DND-41 (cell line): Measurements from ENCODE around the gene GAD1.
A peak's percentile ranks its signal among the peaks of the same experiment; 100 is the strongest.

Experiments used
- ATAC-seq: fragments of 200-7000 bp; cut with Tn5 transposase; 3 replicates; pipeline ENCODE4 v1.9.1; 2021; ENCODE audit warnings: low read depth; ENCODE audit not compliant: insufficient read depth
- DNase-seq: peaks from one replicate; pipeline ENCODE4 v3.0.0-alpha.2; 2020
- H2AFZ ChIP-seq: 2 replicates; pipeline ENCODE4 v1.6.0; 2012; ENCODE audit warnings: low read depth, low read length
- H3K27ac ChIP-seq: 2 replicates; pipeline ENCODE4 v1.5.1; 2012; ENCODE audit warnings: low read length, inconsistent platforms
- H3K27me3 ChIP-seq: fragments of 200-600 bp; sonication (generic); 2 replicates; pipeline ENCODE4 v1.6.0; 2012; ENCODE audit warnings: low read length, mild to moderate bottlenecking, inconsistent platforms; ENCODE audit not compliant: insufficient read depth, poor library complexity
- H3K36me3 ChIP-seq: 2 replicates; pipeline ENCODE4 v1.5.1; 2012; ENCODE audit warnings: low read length, inconsistent platforms; ENCODE audit not compliant: insufficient read depth
- H3K4me1 ChIP-seq: 2 replicates; pipeline ENCODE4 v1.5.1; 2012; ENCODE audit warnings: mild to moderate bottlenecking, low read length; ENCODE audit not compliant: insufficient read depth
- H3K4me2 ChIP-seq: 2 replicates; pipeline ENCODE4 v1.6.0; 2012; ENCODE audit warnings: mild to moderate bottlenecking, moderate library complexity, low read length, inconsistent platforms; ENCODE audit not compliant: insufficient read depth
- H3K4me3 ChIP-seq, 2 experiments: fragments of 200-600 bp in 1 of 2; shearing (Covaris generic) in 1 of 2; 2 replicates each; pipeline ENCODE4 v1.5.1; 2012 to 2016; ENCODE audit warnings: inconsistent platforms in 2 of 2, low read length in 2 of 2, mild to moderate bottlenecking in 2 of 2, low read depth in 1 of 2, moderate library complexity in 1 of 2
- H3K79me2 ChIP-seq: 2 replicates; pipeline ENCODE4 v1.6.0; 2012; ENCODE audit warnings: low read length, inconsistent platforms; ENCODE audit not compliant: insufficient read depth
- H3K9ac ChIP-seq: 2 replicates; pipeline ENCODE4 v1.6.0; 2012; ENCODE audit warnings: low read depth, mild to moderate bottlenecking, inconsistent platforms, low read length, moderate library complexity
- H3K9me3 ChIP-seq: 2 replicates; pipeline ENCODE4 v1.5.1; 2012; ENCODE audit warnings: low read length, moderate library complexity, mild to moderate bottlenecking, inconsistent platforms; ENCODE audit not compliant: insufficient read depth, severe bottlenecking
- H4K20me1 ChIP-seq: 2 replicates; pipeline ENCODE4 v1.6.0; 2012; ENCODE audit warnings: low read length; ENCODE audit not compliant: insufficient read depth
- CTCF ChIP-seq: IDR thresholded peaks from 2 replicates; pipeline ENCODE4 v1.5.1; 2012; ENCODE audit warnings: borderline replicate concordance, low read length, moderate library complexity, mild to moderate bottlenecking; ENCODE audit not compliant: poor library complexity, severe bottlenecking; ENCODE audit errors: extremely low read depth
- EZH2 ChIP-seq: IDR thresholded peaks from 3 replicates; pipeline ENCODE4 v1.6.1; 2012; ENCODE audit warnings: borderline replicate concordance, low read depth, mild to moderate bottlenecking, moderate library complexity, low read length, inconsistent platforms; ENCODE audit not compliant: severe bottlenecking

GAD1 gene

GRCh38 chr2:170798996-170799395, 17.7 kb upstream of the GAD1 start:
- Histone ChIP-seq H3K4me2 (no peak overlapping the region), H3K36me3 (no peaks in the 10 kb centered on the region), H3K4me1 (no peaks in the 10 kb centered on the region), H4K20me1 (no peaks in the 10 kb centered on the region), H3K9ac (no peak overlapping the region), H2AFZ (no peak overlapping the region), H3K27ac (no peak overlapping the region), H3K9me3 (no peaks in the 10 kb centered on the region), H3K27me3 (peaks cover 8% of the 10 kb centered on the region), H3K4me3 (no peak overlapping the region), H3K79me2 (no peaks in the 10 kb centered on the region)
- DNase-seq (no peak), ATAC-seq (no peak)
- TF ChIP-seq CTCF (no peak), EZH2 (no peak)

- Histone ChIP-seq H3K4me3 (no peak overlapping the region), H3K79me2 (no peaks in the 10 kb centered on the region), H4K20me1 (no peaks in the 10 kb centered on the region), H3K4me2 (no peak overlapping the region), H3K27ac (no peak overlapping the region), H3K36me3 (no peaks in the 10 kb centered on the region), H3K9ac (no peak overlapping the region), H2AFZ (no peak overlapping the region), H3K27me3 (peaks cover 7% of the 10 kb centered on the region), H3K9me3 (no peaks in the 10 kb centered on the region), H3K4me1 (no peaks in the 10 kb centered on the region)
- no peak for DNase-seq
- ATAC-seq: no peak
- TF ChIP-seq CTCF (no peak), EZH2 (no peak)
Measured at GRCh38 chr2:170806548-170806947, 10.1 kb upstream of the GAD1 start.

GRCh38 chr2:170812710-170813600, 3.7 kb upstream of the GAD1 start:
- Histone ChIP-seq H2AFZ (no peak overlapping the region), H3K4me1 (no peaks in the 10 kb centered on the region), H3K9ac (no peak overlapping the region), H3K27me3 (peaks cover 3% of the 10 kb centered on the region), H3K9me3 (no peaks in the 10 kb centered on the region), H3K4me3 (no peak overlapping the region), H3K36me3 (no peaks in the 10 kb centered on the region), H3K79me2 (no peaks in the 10 kb centered on the region), H3K4me2 (no peak overlapping the region), H4K20me1 (no peaks in the 10 kb centered on the region), H3K27ac (no peak overlapping the region)
- DNase-seq: peak; percentile 35
- TF ChIP-seq CTCF (peak; percentile 79), EZH2 (no peak)
- peak; percentile 77 for ATAC-seq
